ENCODE data around the gene OR5AR1.

- TF ChIP-seq CTCF (IDR thresholded peaks at IDR 0.05; ENCODE audit: low read depth, low read length, poor library complexity, severe bottlenecking) (no peak), EZH2phosphoT487 (IDR thresholded peaks at IDR 0.05; ENCODE audit: borderline replicate concordance, low read length) (no peak)
Observed at GRCh38 chr11:56636861-56637260, 26.6 kb upstream of the OR5AR1 start.
